ENCODE results near the gene ACOT13.
"Not testable (repeated sequence)": the region's sequence is repeated elsewhere in the genome, so short reads cannot be mapped to it uniquely, and the experiment has no call there.

The ACOT13 gene

DNA sequence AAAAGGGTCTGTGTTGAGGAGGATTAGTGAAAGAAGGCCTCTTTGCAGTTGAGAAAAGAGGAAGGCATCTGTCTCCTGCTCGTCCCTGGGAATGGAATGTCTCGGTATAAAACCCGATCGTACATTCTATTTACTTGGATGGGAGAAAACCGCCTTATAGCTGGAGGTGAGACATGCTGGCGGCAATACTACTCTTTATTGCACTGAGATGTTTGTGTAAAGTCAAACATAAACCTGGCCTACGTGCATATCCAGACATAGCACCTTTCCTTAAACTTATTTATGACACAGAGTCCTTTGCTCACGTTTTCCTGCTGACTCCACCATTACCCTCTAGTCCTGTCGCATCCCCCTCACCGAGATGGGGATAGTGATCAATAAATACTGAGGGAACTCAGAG is 4.6 kb upstream of the ACOT13 start:
- DNase-seq (ENCODE audit: low read depth in 2 of 2) = no peak

GRCh38 chr6:24663189-24663588 is 3.7 kb upstream of the ACOT13 start:
- DNase-seq (ENCODE audit: low read depth in 2 of 2) = no peak

- DNase-seq (ENCODE audit: low read depth in 2 of 2) = no peak
Observed at GRCh38 chr6:24664046-24664987, 2.6 kb upstream of the ACOT13 start.

GRCh38 chr6:24666097-24666640 is 708 bp upstream of the ACOT13 start:
- no peak for DNase-seq (ENCODE audit: low read depth in 2 of 2)

DNA sequence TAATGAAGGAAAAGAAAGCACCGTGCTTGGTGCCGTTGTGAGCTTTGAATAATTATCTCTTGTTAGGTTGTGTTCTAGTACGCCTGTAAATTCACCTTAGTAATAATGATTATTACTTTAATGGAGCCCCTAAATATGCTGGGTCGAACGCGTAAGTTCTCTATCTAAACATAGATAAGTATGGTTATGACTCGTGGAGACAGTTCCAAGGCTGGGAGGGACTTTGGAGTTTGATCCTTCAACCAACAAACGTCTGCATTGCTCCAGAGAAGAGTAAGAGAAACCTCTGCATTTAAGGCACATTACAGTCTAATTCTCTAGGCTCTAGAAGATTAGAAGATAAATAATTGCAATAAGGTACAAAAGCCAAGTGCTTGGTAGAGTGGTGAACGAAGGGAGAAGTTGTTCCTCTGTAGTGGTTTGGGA is 514 bp downstream of the ACOT13 start:
- DNase-seq (ENCODE audit: low read depth in 2 of 2) = no peak

DNA sequence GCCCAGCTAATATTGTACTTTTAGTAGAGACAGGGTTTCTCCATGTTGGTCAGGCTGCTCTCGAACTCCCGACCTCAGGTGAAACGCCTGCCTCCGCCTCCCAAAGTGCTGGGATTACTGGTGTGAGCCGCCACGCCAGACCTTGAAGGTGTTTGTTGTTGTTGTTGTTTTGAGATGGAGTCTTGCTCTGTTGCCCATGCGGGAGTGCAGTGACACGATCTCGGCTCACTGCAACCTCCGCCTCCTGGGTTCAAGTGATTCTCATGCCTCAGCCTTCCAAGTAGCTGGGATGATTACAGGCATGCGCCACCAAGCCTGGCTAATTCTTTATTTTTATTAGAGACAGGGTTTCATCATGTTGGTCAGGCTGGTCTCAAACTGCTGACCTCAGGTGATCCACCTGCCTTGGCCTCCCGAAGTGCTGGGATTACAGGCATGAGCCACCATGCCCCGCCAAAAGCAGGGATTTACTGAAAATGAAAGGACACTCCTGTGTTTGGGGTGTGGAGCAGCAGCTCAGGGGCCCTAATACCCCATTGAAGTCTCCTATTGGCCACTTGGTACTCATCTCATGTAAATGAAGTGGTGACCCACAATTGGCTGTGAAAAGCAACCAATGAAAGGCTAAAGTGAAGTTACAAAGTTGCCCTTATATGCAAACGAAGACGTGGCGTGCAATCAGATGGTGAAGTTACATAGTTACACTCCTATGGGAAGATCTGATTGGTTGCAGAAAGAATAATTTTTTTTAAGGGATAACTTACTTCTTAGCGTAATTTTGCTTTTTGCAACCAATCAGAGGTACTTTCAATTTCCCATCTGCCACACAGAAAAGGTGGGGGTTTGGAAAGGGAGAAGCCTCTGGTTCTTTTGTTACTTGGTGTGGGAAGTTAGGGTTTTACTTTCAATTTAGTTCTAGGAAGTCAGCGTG is 1.5 kb downstream of the ACOT13 start:
- DNase-seq (ENCODE audit: low read depth in 2 of 2) = not testable (repeated sequence)

GRCh38 chr6:24668997-24669361 is 2.1 kb downstream of the ACOT13 start:
- no peak for DNase-seq (ENCODE audit: low read depth in 2 of 2)

DNA sequence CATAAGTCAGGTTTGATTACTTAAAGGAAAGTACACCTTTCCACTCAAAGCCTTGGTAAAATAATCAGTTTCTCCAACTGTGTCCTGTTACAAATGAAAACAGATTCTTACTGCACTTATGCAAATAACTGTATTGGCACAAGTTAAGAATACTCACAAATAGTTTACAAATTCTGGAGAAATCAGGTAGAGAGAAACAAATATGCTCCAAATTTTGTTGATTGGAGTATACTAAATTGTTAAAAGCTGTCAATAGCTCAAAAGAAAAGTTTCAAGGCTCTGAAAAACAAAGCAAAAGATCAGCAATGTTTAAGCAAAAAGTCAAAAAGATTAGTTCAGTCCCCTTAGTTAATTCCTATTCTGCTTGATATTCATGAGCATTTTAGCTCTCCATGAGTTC is 3.6 kb downstream of the ACOT13 start:
- DNase-seq (ENCODE audit: low read depth in 2 of 2) = not testable (repeated sequence)

GRCh38 chr6:24671077-24671476 is 4.2 kb downstream of the ACOT13 start:
- DNase-seq (ENCODE audit: low read depth in 2 of 2) = not testable (repeated sequence)

DNA sequence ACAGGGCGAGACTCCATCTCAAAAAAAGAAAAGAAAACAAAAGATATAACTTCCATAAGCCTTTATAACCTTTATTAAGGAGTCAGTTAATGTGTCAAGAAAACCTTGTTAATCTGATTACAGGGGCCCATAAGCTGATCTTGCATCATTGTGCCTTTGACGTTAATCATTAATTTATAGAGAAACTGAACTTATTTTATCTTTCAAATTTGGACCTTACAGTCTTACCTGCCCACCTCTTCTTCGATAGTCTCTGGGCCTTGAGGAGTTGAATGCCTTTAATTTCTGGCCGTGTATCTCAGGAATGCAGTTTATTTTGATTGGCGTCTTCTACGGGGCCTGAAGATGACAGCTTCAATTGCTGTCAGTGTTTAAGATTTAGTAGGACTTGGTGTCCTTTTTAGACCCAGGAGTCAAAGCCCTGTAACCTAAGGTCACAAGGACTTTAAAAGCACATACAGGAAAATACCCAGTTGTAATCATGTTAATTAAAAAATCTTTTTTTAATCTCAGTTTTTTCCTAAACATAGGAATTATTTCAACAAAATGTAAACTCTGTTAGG is 5.8 kb downstream of the ACOT13 start:
- DNase-seq (ENCODE audit: low read depth in 2 of 2) = no peak

- no peak for DNase-seq (ENCODE audit: low read depth in 2 of 2)
Observed at GRCh38 chr6:24673625-24674024, 6.7 kb downstream of the ACOT13 start.

- not testable (repeated sequence) for DNase-seq (ENCODE audit: low read depth in 2 of 2)
Observed at GRCh38 chr6:24678792-24679352, 12.0 kb downstream of the ACOT13 start.

GRCh38 chr6:24680582-24680981 is 13.7 kb downstream of the ACOT13 start:
- DNase-seq (ENCODE audit: low read depth in 2 of 2) = no peak

- no peak for DNase-seq (ENCODE audit: low read depth in 2 of 2)
Observed at GRCh38 chr6:24683297-24684296, 16.7 kb downstream of the ACOT13 start.

GRCh38 chr6:24686408-24686807 is 19.5 kb downstream of the ACOT13 start:
- no peak for DNase-seq (ENCODE audit: low read depth in 2 of 2)

DNA sequence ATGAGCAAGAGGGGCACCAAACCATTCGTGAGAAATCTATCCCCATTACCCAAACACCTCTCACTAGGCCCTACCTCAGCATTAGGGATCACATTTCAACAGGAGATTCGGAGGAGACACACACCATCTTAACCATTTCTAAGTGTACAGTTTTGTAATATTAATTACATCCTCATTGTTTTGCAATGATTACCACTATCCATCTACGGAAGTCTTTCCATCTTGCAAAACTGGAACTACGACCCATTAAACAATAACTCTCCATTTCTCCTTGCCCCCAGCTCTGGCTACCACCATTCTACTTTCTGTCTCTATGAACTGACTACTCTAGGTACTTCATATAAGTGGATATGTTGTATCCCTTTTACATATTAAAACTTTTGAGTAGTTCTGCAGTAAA is 20.1 kb downstream of the ACOT13 start:
- DNase-seq (ENCODE audit: low read depth in 2 of 2) = no peak

- no peak for DNase-seq (ENCODE audit: low read depth in 2 of 2)
Observed at GRCh38 chr6:24689964-24690363, 23.1 kb downstream of the ACOT13 start.

DNA sequence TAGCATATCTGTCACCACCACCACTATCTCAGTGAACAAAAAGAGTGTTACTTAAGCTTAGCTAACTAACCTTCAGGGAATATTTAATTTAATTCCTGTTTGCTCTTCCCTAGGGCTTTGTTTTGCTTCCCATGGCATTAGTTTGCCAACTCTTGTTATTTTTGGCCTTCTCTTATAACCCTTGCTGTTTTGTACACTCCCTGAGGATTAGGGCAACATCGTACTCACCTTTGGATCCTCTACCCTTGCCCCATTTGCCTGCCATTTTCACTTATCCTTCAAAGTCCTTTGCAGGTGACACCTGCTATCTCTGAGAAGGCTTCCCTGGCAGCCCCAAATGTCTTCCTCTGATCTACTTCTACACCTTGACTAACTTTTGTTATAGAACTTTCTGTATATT is 23.7 kb downstream of the ACOT13 start:
- no peak for DNase-seq (ENCODE audit: low read depth in 2 of 2)

DNA sequence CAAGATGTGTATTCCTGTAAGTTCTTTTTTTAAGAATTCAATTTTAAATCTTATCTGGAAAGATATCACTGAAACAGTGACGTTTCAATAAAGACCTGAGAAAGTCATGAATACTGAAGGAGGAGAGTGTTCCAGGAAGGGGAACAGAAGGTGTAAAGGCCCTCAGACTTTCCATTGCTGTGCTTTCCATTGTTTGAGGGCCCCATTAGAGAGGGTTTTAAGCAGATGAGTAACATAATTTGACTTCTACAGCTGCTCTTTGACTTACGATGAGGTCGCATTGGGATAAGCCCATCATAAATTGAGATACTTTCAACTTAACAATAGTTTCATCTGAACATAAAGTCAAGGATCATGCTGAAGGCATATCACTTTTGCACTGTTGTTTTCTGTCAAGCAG is 24.7 kb downstream of the ACOT13 start:
- no peak for DNase-seq (ENCODE audit: low read depth in 2 of 2)

DNA sequence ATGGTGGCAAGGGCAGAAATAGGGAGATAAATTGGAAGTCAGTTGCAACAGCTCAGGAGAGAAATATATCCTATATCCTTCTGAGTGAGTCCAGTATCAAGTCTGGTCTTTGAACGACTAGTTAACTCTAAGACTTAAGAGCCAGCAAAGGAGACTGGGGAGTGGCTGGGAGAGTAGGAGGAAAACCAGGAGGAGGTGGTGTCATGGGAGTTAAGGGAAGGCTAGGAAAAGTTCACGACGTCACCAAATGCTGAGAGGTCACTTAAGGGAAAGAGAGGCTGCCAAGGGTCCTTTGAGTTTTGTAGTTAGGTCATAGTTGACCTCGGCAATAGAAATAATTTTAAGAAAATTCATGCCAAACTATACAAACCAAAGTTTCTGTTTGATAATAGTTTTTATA is 25.1 kb downstream of the ACOT13 start:
- DNase-seq (ENCODE audit: low read depth in 2 of 2) = no peak

Measured in stimulated activated CD4-positive, alpha-beta T cell treated with anti-CD3 and anti-CD28 coated beads, Interleukin-15, amount 100 ng/mL, for 48 hours (primary cell).